Endothelial cell (in vitro differentiated cells): ENCODE measurements around the gene KCNE1. TPM values are rescaled to one million over a fixed set of nuclear protein-coding genes. Genes with fewer than 3 reads are reported as not detected.

Experiments used
- DNase-seq: peaks from one replicate; pipeline ENCODE4 v3.0.0; 2021; ENCODE audit warnings: low spot score
- H3K27ac Mint-ChIP-seq: one replicate; pipeline ENCODE4 v1.8.0; 2021; ENCODE audit warnings: mixed read lengths, inconsistent platforms; ENCODE audit not compliant: unreplicated experiment
- H3K27me3 Mint-ChIP-seq: one replicate; pipeline ENCODE4 v1.8.0; 2021; ENCODE audit warnings: mild to moderate bottlenecking, moderate library complexity, mixed read lengths, inconsistent platforms; ENCODE audit not compliant: unreplicated experiment
- H3K36me3 Mint-ChIP-seq: one replicate; pipeline ENCODE4 v1.8.0; 2021; ENCODE audit warnings: mild to moderate bottlenecking, low read depth, mixed read lengths, inconsistent platforms; ENCODE audit not compliant: unreplicated experiment
- H3K4me1 Mint-ChIP-seq: one replicate; pipeline ENCODE4 v1.8.0; 2021; ENCODE audit warnings: mild to moderate bottlenecking, mixed read lengths, inconsistent platforms; ENCODE audit not compliant: unreplicated experiment
- H3K4me3 Mint-ChIP-seq: one replicate; pipeline ENCODE4 v1.8.0; 2021; ENCODE audit warnings: mild to moderate bottlenecking, mixed read lengths, inconsistent platforms; ENCODE audit not compliant: unreplicated experiment
- H3K9me3 Mint-ChIP-seq: one replicate; pipeline ENCODE4 v1.8.0; 2021; ENCODE audit warnings: mixed read lengths, inconsistent platforms; ENCODE audit not compliant: unreplicated experiment
- long read RNA-seq: library from polyadenylated mRNA; unstranded; transcript quantifications from one replicate; pipeline ENCODE4 v2.0.0, GENCODE V29; 2020; ENCODE audit not compliant: unreplicated experiment
- total RNA-seq: library from RNA; stranded (reverse); fragmentation: NEBNext Ultra II Directional; extraction: Animal tissue kit (Norgen Biotek cat#: 25700); gene quantifications from one replicate; pipeline ENCODE4 v1.2.1, GENCODE V29; 2021; ENCODE audit not compliant: unreplicated experiment
- TF ChIP-seq, protein P1 (sequence below): fragments of 200-600 bp; sonication (generic); IDR thresholded peaks from one replicate; pipeline ENCODE4 v1.5.0; 2021; ENCODE audit warnings: antibody characterized with exemption; ENCODE audit not compliant: unreplicated experiment

The KCNE1 gene
- total RNA-seq: 0.26 TPM
- long read RNA-seq: 0 reads

DNA sequence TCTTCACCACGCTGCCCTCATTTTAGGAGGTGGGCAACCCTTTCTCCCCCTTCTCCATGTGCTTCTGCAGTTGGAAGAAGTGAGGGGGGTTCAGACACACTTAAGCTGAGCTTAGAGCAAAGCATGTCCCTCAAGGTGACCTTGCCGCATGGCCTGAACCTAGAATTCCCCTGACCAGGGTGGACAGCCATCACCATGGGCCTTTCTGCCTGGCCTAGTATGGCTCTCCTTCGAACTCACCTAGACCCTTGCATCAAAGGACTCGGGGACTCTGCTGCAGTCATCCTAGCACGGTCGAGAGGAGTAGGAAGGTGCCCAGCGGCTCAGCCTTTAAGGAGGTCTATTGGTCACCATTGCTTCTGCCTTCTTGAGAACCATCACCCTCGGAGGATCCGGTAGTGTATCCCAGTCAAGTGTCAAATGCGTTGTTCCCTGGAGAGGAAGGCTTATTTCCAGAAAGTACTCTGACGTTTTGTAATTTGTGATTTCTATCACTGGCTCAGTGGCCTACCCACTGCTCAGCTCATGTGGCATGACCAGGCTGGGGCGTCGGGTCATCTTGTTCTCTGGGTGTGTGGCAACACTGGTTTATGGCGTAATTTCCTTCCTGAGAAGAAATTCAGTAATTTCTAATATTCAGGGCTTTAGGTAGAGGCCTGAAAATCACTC is at the start of gene KCNE1:
Gene KCNE1 (minus strand): TSS at position 424 of the 669 bp plus-strand sequence. CDS start 62,576 bp downstream, outside the sequence.
- no peak within 1 kb of the TSS for H3K27ac Mint-ChIP-seq
- H3K36me3 Mint-ChIP-seq: no peaks in the 10 kb centered on the region
- TF ChIP-seq, protein P1, sequence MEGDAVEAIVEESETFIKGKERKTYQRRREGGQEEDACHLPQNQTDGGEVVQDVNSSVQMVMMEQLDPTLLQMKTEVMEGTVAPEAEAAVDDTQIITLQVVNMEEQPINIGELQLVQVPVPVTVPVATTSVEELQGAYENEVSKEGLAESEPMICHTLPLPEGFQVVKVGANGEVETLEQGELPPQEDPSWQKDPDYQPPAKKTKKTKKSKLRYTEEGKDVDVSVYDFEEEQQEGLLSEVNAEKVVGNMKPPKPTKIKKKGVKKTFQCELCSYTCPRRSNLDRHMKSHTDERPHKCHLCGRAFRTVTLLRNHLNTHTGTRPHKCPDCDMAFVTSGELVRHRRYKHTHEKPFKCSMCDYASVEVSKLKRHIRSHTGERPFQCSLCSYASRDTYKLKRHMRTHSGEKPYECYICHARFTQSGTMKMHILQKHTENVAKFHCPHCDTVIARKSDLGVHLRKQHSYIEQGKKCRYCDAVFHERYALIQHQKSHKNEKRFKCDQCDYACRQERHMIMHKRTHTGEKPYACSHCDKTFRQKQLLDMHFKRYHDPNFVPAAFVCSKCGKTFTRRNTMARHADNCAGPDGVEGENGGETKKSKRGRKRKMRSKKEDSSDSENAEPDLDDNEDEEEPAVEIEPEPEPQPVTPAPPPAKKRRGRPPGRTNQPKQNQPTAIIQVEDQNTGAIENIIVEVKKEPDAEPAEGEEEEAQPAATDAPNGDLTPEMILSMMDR: no peak
- peaks cover 2% of the 10 kb centered on the region for H3K4me1 Mint-ChIP-seq
- H3K9me3 Mint-ChIP-seq: no peaks in the 10 kb centered on the region
- DNase-seq: no peak
- no peaks in the 10 kb centered on the region for H3K27me3 Mint-ChIP-seq
- no peak within 1 kb of the TSS for H3K4me3 Mint-ChIP-seq

DNA sequence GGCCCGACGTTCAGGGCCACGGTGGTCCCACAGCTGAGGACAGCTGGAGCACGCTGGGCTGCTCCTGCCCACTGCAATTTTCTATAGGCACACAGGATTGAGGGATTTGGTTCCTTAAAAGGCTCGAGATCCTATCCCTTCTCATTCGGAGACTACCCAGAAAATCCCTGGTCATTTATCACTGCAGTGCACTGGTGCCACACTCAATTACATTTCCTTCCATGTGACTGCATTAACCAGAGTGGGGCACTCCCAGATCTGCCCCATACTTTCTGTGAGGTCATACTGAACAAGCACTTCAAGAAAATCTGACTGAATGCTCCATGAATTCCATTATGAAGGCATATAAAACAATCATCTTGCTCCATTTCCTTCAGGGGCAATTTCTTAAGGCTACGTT is 49.8 kb upstream of the KCNE1 start:
- Mint-ChIP-seq H3K4me3 (no peak overlapping the region), H3K36me3 (no peaks in the 10 kb centered on the region), H3K27me3 (peaks cover 7% of the 10 kb centered on the region), H3K9me3 (no peaks in the 10 kb centered on the region), H3K27ac (no peak overlapping the region), H3K4me1 (peaks cover 6% of the 10 kb centered on the region)
- TF ChIP-seq, protein P1: no peak
- no peak for DNase-seq

DNA sequence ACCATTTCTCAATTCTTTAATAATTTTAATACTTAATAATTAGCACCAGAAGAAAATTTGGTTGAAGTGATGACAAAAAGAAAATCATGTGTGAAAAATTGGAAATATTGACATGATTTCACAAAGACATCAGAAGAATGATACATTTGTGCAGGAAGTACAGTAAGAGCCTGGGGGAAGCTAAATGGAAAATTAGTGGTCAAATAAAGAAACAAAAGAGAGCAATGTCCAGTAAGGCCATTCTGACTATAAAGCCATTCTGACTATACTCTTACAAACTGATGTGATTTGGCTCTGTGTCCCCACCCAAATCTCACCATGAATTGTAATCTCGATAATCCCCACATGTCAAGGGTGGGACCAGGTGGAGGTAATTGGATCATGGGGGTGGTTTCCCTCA is 48.6 kb upstream of the KCNE1 start:
- H3K36me3 Mint-ChIP-seq: no peaks in the 10 kb centered on the region
- H3K27ac Mint-ChIP-seq: no peak overlapping the region
- TF ChIP-seq, protein P1: no peak
- no peak for DNase-seq
- peaks cover 6% of the 10 kb centered on the region for H3K4me1 Mint-ChIP-seq
- peaks cover 6% of the 10 kb centered on the region for H3K27me3 Mint-ChIP-seq
- no peaks in the 10 kb centered on the region for H3K9me3 Mint-ChIP-seq
- H3K4me3 Mint-ChIP-seq: no peak overlapping the region

DNA sequence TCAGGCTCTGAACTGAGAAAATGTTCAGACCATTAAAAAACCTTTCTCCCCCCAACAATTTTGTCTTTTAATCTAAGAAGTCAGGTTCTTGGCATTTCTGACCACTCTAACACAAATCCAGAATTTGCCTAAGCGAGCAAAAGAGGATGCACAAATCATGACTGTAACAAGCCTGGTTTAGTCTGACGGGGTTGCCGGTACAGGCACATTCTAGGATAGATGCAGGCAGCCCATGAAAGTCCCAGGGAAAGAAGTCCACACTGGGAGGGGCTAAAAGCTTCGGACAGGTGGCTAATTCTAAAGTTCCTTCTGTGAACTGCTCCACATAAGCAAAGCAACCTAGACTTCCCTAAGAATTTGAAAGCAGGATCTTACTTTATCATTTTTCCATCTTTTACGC is 48.0 kb upstream of the KCNE1 start:
- Mint-ChIP-seq H3K4me1 (peaks cover 6% of the 10 kb centered on the region), H3K27me3 (peaks cover 6% of the 10 kb centered on the region), H3K27ac (no peak overlapping the region), H3K9me3 (no peaks in the 10 kb centered on the region), H3K36me3 (no peaks in the 10 kb centered on the region), H3K4me3 (no peak overlapping the region)
- TF ChIP-seq, protein P1: no peak
- no peak for DNase-seq

DNA sequence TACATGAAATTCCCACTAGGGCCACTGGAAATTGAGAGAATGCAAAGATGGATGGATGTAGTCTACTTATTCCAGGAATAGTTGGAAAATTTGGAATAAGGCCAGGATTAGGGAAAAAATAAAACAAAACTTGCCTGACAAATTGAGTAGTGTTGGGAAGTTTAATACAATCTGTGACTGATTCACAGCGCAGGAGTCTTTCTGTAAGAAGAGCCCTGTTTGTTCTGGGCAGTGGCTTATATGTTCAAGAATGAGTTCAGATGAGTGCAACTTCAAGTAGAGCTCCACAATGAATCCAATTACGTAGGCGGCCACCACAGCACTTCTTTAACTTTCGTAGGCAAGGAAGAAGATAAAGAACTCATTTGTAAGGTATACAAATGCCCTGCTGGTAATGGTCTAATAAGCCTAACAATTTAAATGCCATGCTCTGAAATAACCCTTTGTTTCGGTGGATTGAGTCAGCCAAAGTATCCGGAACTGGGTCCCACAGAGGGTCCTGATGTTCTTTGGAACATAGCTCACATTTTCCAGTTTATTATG is 47.1 kb upstream of the KCNE1 start:
- Mint-ChIP-seq H3K36me3 (no peaks in the 10 kb centered on the region), H3K4me3 (no peak overlapping the region), H3K9me3 (peaks cover 4% of the 10 kb centered on the region), H3K27me3 (peaks cover 3% of the 10 kb centered on the region), H3K27ac (no peak overlapping the region), H3K4me1 (peaks cover 4% of the 10 kb centered on the region)
- no peak for DNase-seq
- TF ChIP-seq, protein P1: no peak
